H1 (cell line): ENCODE data around the gene MAP7D2. TPM values are rescaled to one million over a fixed set of nuclear protein-coding genes. Genes with fewer than 3 reads are reported as not detected.

Experiments used
- CTCF ChIA-PET: fragments of 300-600 bp; sonication (Branson Sonifier 250); formaldehyde crosslinking; loops from one replicate; lab custom pipeline; 2021; ENCODE audit not compliant: partially characterized antibody; lab: Charles Lee
- POLR2A ChIA-PET: fragments of 300-600 bp; sonication (Branson Sonifier 250); formaldehyde crosslinking; loops from one replicate; lab custom pipeline; 2021; ENCODE audit warnings: inconsistent platforms; ENCODE audit not compliant: partially characterized antibody; lab: Charles Lee
- DNase-seq, 2 experiments: peaks; one replicate each; pipeline versions ENCODE4 v3.0.0 to v3.0.0-alpha.2; 2010 to 2022; ENCODE audit warnings: low spot score in 2 of 2, low read depth in 1 of 2, mixed read lengths in 1 of 2
- FAIRE-seq: peaks from 2 replicates; lab custom pipeline; 2011; peaks lifted over from hg19 to GRCh38; lab: Jason Lieb, UNC
- H2AFZ ChIP-seq: 2 replicates; pipeline ENCODE4 v1.8.1; 2012; ENCODE audit warnings: low read length, inconsistent platforms
- H2AK5ac ChIP-seq: 2 replicates; pipeline ENCODE4 v1.6.1; 2013; ENCODE audit warnings: low read depth, low read length
- H2BK120ac ChIP-seq: replicated peaks from 2 replicates; pipeline ENCODE3; 2013; ENCODE audit warnings: low read depth, low read length, inconsistent platforms
- H2BK12ac ChIP-seq: 2 replicates; pipeline ENCODE4 v1.6.1; 2013; ENCODE audit warnings: low read depth, low read length
- H2BK15ac ChIP-seq: 2 replicates; pipeline ENCODE4 v1.6.1; 2013; ENCODE audit warnings: low read length
- H2BK20ac ChIP-seq: 2 replicates; pipeline ENCODE4 v1.6.1; 2013; ENCODE audit warnings: low read length
- H2BK5ac ChIP-seq: 2 replicates; pipeline ENCODE4 v1.6.1; 2013; ENCODE audit warnings: low read depth, low read length
- H3K14ac ChIP-seq: 2 replicates; pipeline ENCODE4 v1.6.1; 2013; ENCODE audit warnings: inconsistent platforms; ENCODE audit not compliant: insufficient read length
- H3K18ac ChIP-seq: 2 replicates; pipeline ENCODE4 v1.6.1; 2013; ENCODE audit warnings: low read length; ENCODE audit errors: extremely low read depth
- H3K23ac ChIP-seq: 2 replicates; pipeline ENCODE4 v1.6.1; 2013; ENCODE audit warnings: inconsistent platforms; ENCODE audit not compliant: insufficient read length
- H3K23me2 ChIP-seq: 2 replicates; pipeline ENCODE4 v1.6.1; 2013; ENCODE audit warnings: low read depth, low read length
- H3K27ac ChIP-seq: 2 replicates; pipeline ENCODE4 v1.6.1; 2011; ENCODE audit warnings: low read depth, low read length, inconsistent platforms
- H3K27me3 ChIP-seq, 4 experiments: replicated peaks in 1 of 4; 1 replicate in 1 of 4; 2 replicates in 3 of 4; pipeline versions ENCODE4 v1.6.1 to v1.8.1; 2011 to 2013; ENCODE audit warnings: low read length in 3 of 4, mild to moderate bottlenecking in 3 of 4, inconsistent platforms in 2 of 4, mixed read lengths in 2 of 4, moderate library complexity in 1 of 4; ENCODE audit not compliant: control insufficient read depth in 3 of 4, insufficient read depth in 3 of 4; ENCODE audit errors: extremely low read depth in 1 of 4
- H3K36me3 ChIP-seq, 4 experiments: 2 replicates each; pipeline versions ENCODE4 v1.6.1 to v1.8.1; 2011 to 2013; ENCODE audit warnings: mild to moderate bottlenecking in 4 of 4, low read length in 3 of 4, moderate library complexity in 2 of 4, control low read depth in 1 of 4, inconsistent platforms in 1 of 4; ENCODE audit not compliant: insufficient read depth in 4 of 4, control insufficient read depth in 2 of 4
- H3K4ac ChIP-seq: replicated peaks from 2 replicates; pipeline ENCODE3; 2013; ENCODE audit warnings: low read length, low read depth, mixed read lengths, inconsistent platforms; ENCODE audit not compliant: insufficient read length
- H3K4me1 ChIP-seq, 4 experiments: replicated peaks in 1 of 4; 1 replicate in 1 of 4; 2 replicates in 3 of 4; pipeline versions ENCODE4 v1.6.1 to v1.8.1; 2011 to 2013; ENCODE audit warnings: low read length in 3 of 4, inconsistent platforms in 2 of 4, mixed read lengths in 1 of 4; ENCODE audit not compliant: insufficient read depth in 4 of 4, control insufficient read depth in 3 of 4
- H3K4me2 ChIP-seq, 2 experiments: 2 replicates each; pipeline versions ENCODE4 v1.6.1 to v1.8.1; 2011 to 2013; ENCODE audit warnings: low read depth in 2 of 2, low read length in 2 of 2, control low read depth in 1 of 2, inconsistent platforms in 1 of 2, mild to moderate bottlenecking in 1 of 2; ENCODE audit not compliant: insufficient read depth in 1 of 2
- H3K4me3 ChIP-seq, 4 experiments: fragments of 200-600, 300-600 bp in 1 of 4; sonication (generic), shearing (Covaris generic), sonication (Bioruptor Twin) in 1 of 4; 2 replicates each; pipeline versions ENCODE4 v1.5.1 to v1.8.1; 2011 to 2016; ENCODE audit warnings: low read length in 4 of 4, low read depth in 3 of 4, control low read depth in 2 of 4, inconsistent platforms in 2 of 4, mild to moderate bottlenecking in 2 of 4, mixed read lengths in 1 of 4, moderate library complexity in 1 of 4; ENCODE audit not compliant: insufficient read depth in 2 of 4; ENCODE audit errors: extremely low read depth in 1 of 4
- H3K56ac ChIP-seq: replicated peaks from 2 replicates; pipeline ENCODE3; 2013; ENCODE audit warnings: low read depth, mild to moderate bottlenecking, mixed read lengths, low read length, inconsistent platforms; ENCODE audit not compliant: insufficient read length
- H3K79me1 ChIP-seq: 2 replicates; pipeline ENCODE4 v1.6.1; 2013; ENCODE audit warnings: low read depth, low read length, control low read depth
- H3K79me2 ChIP-seq, 2 experiments: 2 replicates each; pipeline versions ENCODE4 v1.6.1 to v1.8.1; 2012 to 2013; ENCODE audit warnings: low read length in 2 of 2, mild to moderate bottlenecking in 2 of 2, inconsistent platforms in 1 of 2; ENCODE audit not compliant: insufficient read depth in 2 of 2, control insufficient read depth in 1 of 2
- H3K9ac ChIP-seq, 4 experiments: replicated peaks in 1 of 4; 1 replicate in 1 of 4; 2 replicates in 3 of 4; pipeline versions ENCODE4 v1.6.1 to v1.8.1; 2011 to 2013; ENCODE audit warnings: low read depth in 3 of 4, low read length in 3 of 4, control low read depth in 2 of 4, mild to moderate bottlenecking in 2 of 4, moderate library complexity in 2 of 4, inconsistent platforms in 1 of 4; ENCODE audit errors: extremely low read depth in 1 of 4
- H3K9me3 ChIP-seq, 2 experiments: 2 replicates each; pipeline versions ENCODE4 v1.6.1 to v1.8.1; 2012 to 2013; ENCODE audit warnings: mild to moderate bottlenecking in 2 of 2, moderate library complexity in 2 of 2, control low read depth in 1 of 2, inconsistent platforms in 1 of 2, low read depth in 1 of 2, low read length in 1 of 2, mixed read lengths in 1 of 2; ENCODE audit not compliant: insufficient read depth in 2 of 2
- H4K20me1 ChIP-seq, 2 experiments: replicated peaks in 1 of 2; 2 replicates each; pipeline versions ENCODE3 to v1.8.1; 2011 to 2013; ENCODE audit warnings: inconsistent platforms in 2 of 2, low read length in 2 of 2, mild to moderate bottlenecking in 1 of 2; ENCODE audit not compliant: insufficient read depth in 2 of 2, control insufficient read depth in 1 of 2
- H4K5ac ChIP-seq: 2 replicates; pipeline ENCODE4 v1.6.1; 2013; ENCODE audit warnings: low read length, low read depth, mixed read lengths, inconsistent platforms; ENCODE audit not compliant: insufficient read length
- H4K8ac ChIP-seq: 2 replicates; pipeline ENCODE4 v1.8.0; 2013; ENCODE audit warnings: mild to moderate bottlenecking, moderate library complexity, low read length, inconsistent platforms; ENCODE audit not compliant: insufficient read depth; ENCODE audit errors: extremely low read depth
- H4K91ac ChIP-seq: replicated peaks from 2 replicates; pipeline ENCODE3; 2013; ENCODE audit warnings: low read length, mixed read lengths, inconsistent platforms; ENCODE audit not compliant: insufficient read length
- BCL11A ChIP-seq, 2 experiments: IDR thresholded peaks; one replicate each; pipeline ENCODE4 v1.6.1; 2011; ENCODE audit warnings: low read depth in 2 of 2, low read length in 2 of 2, mild to moderate bottlenecking in 2 of 2
- CREB1 ChIP-seq: IDR thresholded peaks from 2 replicates; pipeline ENCODE4 v1.6.1; 2012; ENCODE audit warnings: inconsistent platforms
- EGR1 ChIP-seq: IDR thresholded peaks from 2 replicates; pipeline ENCODE4 v1.6.1; 2011; ENCODE audit warnings: low read depth, low read length, borderline replicate concordance
- JUND ChIP-seq: IDR thresholded peaks from 2 replicates; pipeline ENCODE4 v1.6.1; 2011; ENCODE audit warnings: mild to moderate bottlenecking, improper control_type of control experiment, low read length
- KDM5A ChIP-seq: fragments of 200-600 bp; IDR thresholded peaks from 2 replicates; pipeline ENCODE4 v1.7.1; 2012; ENCODE audit warnings: mild to moderate bottlenecking, low read length, inconsistent platforms, mixed read lengths
- RFX5 ChIP-seq: IDR thresholded peaks from 2 replicates; pipeline ENCODE4 v1.6.1; 2011; ENCODE audit warnings: low read depth, low read length, improper control_type of control experiment, borderline replicate concordance
- SAP30 ChIP-seq: fragments of 300-600 bp; sonication (generic); IDR thresholded peaks from 2 replicates; pipeline ENCODE4 v1.7.1; 2012; ENCODE audit warnings: low read length, moderate library complexity, mild to moderate bottlenecking, inconsistent platforms; ENCODE audit not compliant: insufficient read depth, insufficient replicate concordance
- SIN3A ChIP-seq, 2 experiments: IDR thresholded peaks in 1 of 2; conservative IDR thresholded peaks in 1 of 2; 2 replicates each; pipeline ENCODE4 v1.6.1; 2011 to 2012; ENCODE audit warnings: low read length in 2 of 2, improper control_type of control experiment in 1 of 2, low read depth in 1 of 2, mild to moderate bottlenecking in 1 of 2
- SRF ChIP-seq: IDR thresholded peaks from 2 replicates; pipeline ENCODE4 v1.6.1; 2011; ENCODE audit warnings: mild to moderate bottlenecking, low read depth, low read length, moderate library complexity
- WGBS, 2 experiments: shearing (Covaris generic) in 1 of 2; methylation state at CpG; one replicate each; pipeline versions ENCODE4 v1.1.6 to v1.1.7; 2013 to 2015; ENCODE audit warnings: low lambda C conversion rate in 2 of 2, mixed read lengths in 2 of 2, inconsistent platforms in 1 of 2, low coverage in 1 of 2, missing lambda C conversion rate in 1 of 2; ENCODE audit not compliant: insufficient replicate concordance in 2 of 2, insufficient coverage in 1 of 2, insufficient read length in 1 of 2; ENCODE audit errors: extremely low coverage in 1 of 2, missing lambda C conversion rate in 1 of 2; 5-methylcytosine and 5-hydroxymethylcytosine counted together
- polyA plus RNA-seq, 7 experiments: library from polyadenylated mRNA; depleted of rRNA in 3 of 7; stranded (reverse) in 5 of 7; unstranded in 2 of 7; fragments of >200 nt in 5 of 7; fragments of 200-250 nt in 2 of 7; gene quantifications; 1 replicate in 5 of 7; 2 replicates in 1 of 7; 4 replicates in 1 of 7; pipeline versions ENCODE4 v1.2.1 to v1.2.3, GENCODE V29; 2011 to 2013; ENCODE audit warnings: missing spikeins in 2 of 7, mixed read lengths in 2 of 7
- total RNA-seq: library from RNA; stranded (reverse); fragmentation: NEBNext Ultra II Directional; extraction: Animal tissue kit (Norgen Biotek cat#: 25700); gene quantifications from 2 replicates; pipeline ENCODE4 v1.2.1, GENCODE V29; 2021

Gene MAP7D2
- total and polyA plus RNA-seq, 2 of the 8 experiments (the other 6 are each of a cell fraction or from before 2014, with no cell fraction given), result 0.65 to 0.83 TPM

DNA sequence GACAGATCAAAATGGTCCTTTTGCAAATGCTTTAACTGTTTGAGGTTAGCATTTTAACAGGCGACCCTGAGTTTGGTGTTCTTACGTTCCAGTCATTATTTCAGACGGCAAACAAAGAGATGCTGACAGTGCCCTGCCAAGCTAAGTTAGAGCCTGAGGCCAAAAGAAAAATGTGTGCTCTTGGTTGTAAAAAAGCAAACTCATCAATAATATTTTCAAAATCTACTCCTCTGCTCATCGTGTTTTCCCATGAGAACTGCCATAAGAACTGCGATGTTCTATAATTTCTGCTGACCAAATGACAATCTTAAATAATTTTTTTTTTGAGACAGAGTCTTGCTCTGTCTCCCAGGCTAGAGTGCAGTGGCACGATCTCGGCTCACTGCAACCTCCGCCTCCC, 63.2 kb downstream of the MAP7D2 start:
- no peak overlapping the region for H2BK5ac ChIP-seq
- no peak overlapping the region for H3K4ac ChIP-seq
- FAIRE-seq (no peak), DNase-seq (no peak)
- POLR2A ChIA-PET, result no interaction called here
- H3K9ac ChIP-seq, result no peak overlapping the region
- no peaks in the 10 kb centered on the region for H3K79me2 ChIP-seq
- H3K18ac ChIP-seq, result no peak overlapping the region
- H3K23ac ChIP-seq, result no peak overlapping the region
- no peak overlapping the region for H2BK120ac ChIP-seq
- no peak overlapping the region for H2BK12ac ChIP-seq
- H3K27me3 ChIP-seq, result no peaks in the 10 kb centered on the region
- no peak overlapping the region for H3K4me2 ChIP-seq
- no peak overlapping the region for H4K8ac ChIP-seq
- H4K5ac ChIP-seq, result no peak overlapping the region
- no peak overlapping the region for H2AFZ ChIP-seq
- no peak overlapping the region for H3K14ac ChIP-seq
- H4K91ac ChIP-seq, result no peak overlapping the region
- no peak overlapping the region for H2BK15ac ChIP-seq
- CTCF ChIA-PET, result no interaction called here
- H3K9me3 ChIP-seq, result no peaks in the 10 kb centered on the region
- H3K36me3 ChIP-seq, result no peaks in the 10 kb centered on the region
- 87% methylated on average over 7 of the region's 8 CpGs; no CpG with 5 or more reads in 1 of the 2 experiments for whole genome bisulfite sequencing, 2 experiments
- H2AK5ac ChIP-seq, result no peak overlapping the region
- no peak overlapping the region for H3K4me3 ChIP-seq
- TF ChIP-seq BCL11A (IDR thresholded peaks at IDR 0.05; ENCODE audit: low read depth in 2 of 2, low read length in 2 of 2), result no peak
- no peak for TF ChIP-seq EGR1
- no peak for TF ChIP-seq CREB1
- no peak for TF ChIP-seq SRF
- TF ChIP-seq SIN3A (conservative IDR thresholded peaks at IDR 0.05 in 1 of 2, IDR thresholded peaks at IDR 0.05 in 1 of 2; ENCODE audit: low read depth in 1 of 2, low read length in 2 of 2), result no peak
- TF ChIP-seq KDM5A, result no peak
- TF ChIP-seq RFX5, result no peak
- TF ChIP-seq JUND, result no peak
- TF ChIP-seq SAP30, result no peak
- no peak overlapping the region for H3K56ac ChIP-seq
- no peaks in the 10 kb centered on the region for H3K79me1 ChIP-seq
- H3K4me1 ChIP-seq, result 0 out of 7 replicates have a peak, but pooled peaks cover 0 to 3% (median 0%) of the 10 kb centered on the region in 4 experiments
- H4K20me1 ChIP-seq, result no peaks in the 10 kb centered on the region
- no peaks in the 10 kb centered on the region for H3K23me2 ChIP-seq
- no peak overlapping the region for H3K27ac ChIP-seq
- H2BK20ac ChIP-seq, result no peak overlapping the region
